GM15510 (cell line): ENCODE measurements around the gene OR2C3.

ENCODE experiments used
- POLR2A ChIP-seq: IDR thresholded peaks from 3 replicates; pipeline ENCODE4 v1.6.1; 2011; ENCODE audit warnings: borderline replicate concordance; ENCODE audit not compliant: insufficient read length; ENCODE audit errors: extremely low read depth

Gene OR2C3

DNA sequence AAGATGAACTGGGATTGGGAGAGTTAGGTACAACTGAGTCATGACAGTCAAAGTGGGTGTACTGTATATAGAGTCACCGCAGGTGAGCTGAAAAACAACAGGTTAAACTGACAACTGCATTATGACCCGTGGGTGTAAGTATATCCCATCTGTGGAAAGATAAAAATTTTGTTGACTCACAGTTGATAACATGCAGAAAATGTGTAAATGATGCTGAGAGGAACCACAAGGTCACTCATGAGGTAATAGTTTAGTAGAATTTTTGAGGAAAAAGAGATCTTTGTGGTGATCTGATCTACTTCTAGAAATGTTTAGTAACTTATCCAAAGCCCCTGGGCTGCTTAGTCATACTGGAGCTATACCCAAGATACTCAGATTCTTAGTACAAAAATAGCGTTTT, 838 bp downstream of the OR2C3 start:
- no peak for TF ChIP-seq POLR2A

DNA sequence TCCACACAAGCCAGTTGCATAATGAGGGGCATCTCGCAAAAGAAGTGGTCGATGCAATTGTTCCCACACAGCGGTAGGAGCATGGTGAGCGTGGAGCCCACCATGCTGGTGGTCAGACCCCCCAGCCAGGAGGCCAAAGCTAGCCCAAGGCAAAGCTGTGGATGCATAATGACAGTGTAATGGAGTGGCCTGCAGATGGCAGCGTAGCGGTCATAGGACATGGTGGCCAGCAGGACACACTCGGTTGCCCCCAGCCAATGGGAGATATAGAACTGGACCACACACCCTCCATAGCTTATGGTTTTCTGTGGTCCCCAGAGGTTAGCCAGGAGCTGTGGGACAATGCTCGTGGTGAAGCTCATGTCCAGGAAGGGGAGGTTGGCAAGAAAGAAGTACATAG, 4.3 kb downstream of the OR2C3 start:
- TF ChIP-seq POLR2A: no peak

DNA sequence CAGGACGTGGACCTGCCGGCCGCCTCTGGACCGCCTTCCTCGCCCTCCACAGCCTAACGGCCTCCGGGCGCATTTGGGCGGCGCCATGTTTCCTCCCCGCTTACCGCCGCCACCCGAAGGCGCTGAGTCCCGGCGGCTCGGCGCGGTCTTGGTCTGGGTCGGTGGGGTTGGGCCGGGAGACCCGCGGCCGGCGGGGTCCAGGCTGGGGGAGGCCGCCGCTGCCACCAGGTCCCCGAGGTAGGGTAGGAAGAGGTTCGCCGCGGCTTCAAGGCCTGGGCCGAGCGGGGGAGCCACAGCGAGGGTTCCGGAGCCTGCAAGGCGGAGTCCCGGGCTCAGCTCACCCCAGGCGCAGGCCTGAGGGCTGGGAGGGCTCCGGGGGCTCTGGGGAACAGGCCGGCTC, 5.5 kb downstream of the OR2C3 start:
- no peak for TF ChIP-seq POLR2A

DNA sequence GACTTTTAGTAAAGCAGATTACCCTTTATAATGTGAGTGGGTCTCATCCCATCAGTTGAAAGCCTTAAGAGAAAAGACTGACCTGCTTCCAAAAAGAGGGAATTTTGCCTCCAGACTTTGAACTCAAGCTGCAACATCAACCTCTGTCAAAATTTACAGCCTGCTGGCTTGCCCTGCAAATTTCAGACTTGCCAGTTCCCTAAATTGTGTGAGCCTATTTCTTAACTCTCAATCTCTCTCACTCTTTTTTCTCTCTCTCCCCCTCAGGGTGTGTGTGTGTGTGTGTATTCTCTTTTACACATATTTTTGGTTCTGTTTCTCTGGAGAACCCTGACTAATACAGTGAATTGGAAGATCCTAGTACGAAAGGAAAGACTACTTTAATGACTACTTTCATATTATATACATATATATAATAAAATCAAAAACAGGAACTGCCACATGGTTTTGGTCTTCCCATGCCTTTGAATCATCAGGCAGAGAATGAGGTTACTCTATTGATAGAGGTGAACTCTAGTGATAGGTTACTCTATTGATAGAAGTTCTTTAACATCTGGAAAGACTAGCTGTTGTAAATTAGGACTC, 6.4 kb downstream of the OR2C3 start:
- TF ChIP-seq POLR2A: no peak

DNA sequence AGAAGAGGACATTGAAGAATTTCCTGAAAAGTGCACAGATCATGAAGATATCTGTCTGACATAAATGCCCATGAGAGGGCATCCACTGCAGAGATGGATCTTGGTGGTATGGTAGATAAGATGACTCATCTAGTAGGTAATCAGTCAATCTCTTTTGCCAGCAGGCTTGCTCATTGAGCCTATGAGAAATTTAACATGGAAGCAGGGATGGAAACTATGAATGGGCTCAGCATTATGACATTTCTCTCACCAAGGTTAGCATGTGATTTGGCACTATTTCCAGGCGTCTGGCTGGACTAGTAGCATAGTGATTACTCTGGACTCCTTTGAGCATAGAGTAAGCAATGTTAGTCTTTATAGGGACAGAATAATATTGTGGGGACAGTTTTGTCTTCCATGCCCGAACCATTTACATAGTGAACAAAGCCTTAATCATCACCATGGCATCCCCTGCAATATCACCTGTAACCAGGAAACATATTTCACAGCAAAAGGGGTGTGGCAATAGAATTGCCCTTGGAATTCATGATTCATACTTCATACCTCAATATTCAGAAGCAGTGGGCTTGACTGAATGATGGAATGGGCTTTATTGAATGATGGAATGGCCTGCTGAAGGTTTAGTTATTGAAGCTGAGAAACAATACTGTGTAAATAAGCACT, 7.3 kb downstream of the OR2C3 start:
- TF ChIP-seq POLR2A: no peak

DNA sequence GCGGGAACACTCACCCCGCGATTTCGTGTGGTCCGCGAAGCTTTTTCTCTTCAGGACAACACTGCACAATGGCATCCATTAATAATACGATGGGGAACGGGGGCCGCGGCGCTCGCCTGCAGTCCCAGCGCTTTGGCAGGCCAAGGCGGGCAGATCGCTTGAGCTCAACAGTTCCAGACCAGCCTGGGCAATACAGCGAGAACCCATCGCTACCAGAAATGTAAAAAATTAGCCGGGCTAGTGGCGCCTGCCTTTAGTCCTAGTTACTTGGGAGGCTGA, 17.7 kb downstream of the OR2C3 start:
- TF ChIP-seq POLR2A: no peak

DNA sequence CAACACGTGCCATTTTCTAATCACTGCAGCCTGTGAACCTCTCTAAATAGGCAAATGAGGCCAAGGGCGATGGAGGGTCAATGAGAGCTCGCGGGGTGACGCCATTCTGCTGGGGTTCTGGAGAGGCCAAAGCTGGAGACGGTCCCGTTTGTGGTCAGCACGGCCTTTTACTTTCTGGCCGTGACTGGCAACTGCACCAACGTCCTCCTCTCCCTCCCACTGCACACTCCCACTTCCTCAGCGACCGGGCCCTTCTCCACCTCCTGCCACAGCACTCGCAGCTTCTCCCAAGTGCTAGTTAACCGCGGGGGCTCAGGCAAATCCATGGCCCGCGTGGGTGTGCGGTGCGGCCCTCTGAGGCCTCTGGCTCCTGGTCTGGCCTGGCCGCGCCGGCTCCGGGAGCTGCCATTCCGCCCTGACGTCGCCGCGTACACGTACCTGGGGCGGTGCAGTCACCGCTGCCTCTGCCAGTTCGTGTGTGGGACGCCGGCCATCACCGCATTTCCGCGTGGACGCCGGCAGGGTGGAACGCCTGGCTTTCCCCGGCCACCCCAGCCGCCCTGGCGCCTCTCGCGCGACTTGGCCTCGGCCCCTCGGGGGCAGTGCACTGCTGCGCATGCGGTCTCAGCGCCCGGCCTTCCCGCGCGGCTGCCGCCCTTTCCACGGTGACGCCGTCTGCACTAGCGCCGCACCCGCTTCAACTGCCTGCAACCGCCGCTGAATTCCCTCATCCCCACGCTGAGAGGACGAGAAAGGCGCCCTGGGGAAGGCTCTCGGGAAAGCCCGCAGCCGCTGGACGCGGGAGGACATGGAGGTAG, 18.2 kb downstream of the OR2C3 start:
- TF ChIP-seq POLR2A: no peak

DNA sequence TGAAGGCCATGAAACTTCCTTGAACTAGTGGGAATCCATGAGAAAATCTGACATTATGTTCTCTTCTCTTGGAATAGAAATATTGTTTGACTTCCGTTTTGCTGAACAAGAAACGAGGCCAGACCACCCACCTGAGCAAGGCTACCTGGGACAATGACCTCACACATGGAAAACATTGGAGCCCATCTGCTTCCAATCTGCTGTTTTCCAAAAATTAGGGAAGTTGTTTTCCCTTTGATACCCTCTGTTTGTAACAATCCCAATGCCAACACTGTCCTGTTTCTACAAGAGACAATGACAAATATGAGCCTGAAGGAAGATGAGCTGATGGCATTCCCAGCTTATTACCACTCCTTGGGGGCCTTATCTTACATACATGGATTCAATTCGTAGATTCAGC, 29.4 kb downstream of the OR2C3 start:
- no peak for TF ChIP-seq POLR2A

DNA sequence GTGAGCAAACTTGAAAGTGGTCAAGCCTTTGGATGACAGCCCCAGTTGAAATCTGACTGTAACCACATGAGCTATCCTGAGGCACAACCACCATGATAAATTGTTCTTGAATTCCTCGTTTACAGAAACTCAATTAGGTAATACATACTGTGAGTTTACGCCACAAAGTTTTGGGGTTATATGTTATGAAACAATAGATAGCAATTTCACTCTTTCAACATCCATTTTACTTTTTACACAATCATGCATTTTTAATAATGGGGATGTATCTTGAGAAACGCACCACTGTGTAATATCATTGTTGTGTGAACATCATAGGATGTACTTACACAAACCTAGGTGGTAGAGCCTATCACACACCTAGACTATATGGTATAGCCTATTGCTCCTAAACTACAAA, 35.4 kb downstream of the OR2C3 start:
- TF ChIP-seq POLR2A: no peak

DNA sequence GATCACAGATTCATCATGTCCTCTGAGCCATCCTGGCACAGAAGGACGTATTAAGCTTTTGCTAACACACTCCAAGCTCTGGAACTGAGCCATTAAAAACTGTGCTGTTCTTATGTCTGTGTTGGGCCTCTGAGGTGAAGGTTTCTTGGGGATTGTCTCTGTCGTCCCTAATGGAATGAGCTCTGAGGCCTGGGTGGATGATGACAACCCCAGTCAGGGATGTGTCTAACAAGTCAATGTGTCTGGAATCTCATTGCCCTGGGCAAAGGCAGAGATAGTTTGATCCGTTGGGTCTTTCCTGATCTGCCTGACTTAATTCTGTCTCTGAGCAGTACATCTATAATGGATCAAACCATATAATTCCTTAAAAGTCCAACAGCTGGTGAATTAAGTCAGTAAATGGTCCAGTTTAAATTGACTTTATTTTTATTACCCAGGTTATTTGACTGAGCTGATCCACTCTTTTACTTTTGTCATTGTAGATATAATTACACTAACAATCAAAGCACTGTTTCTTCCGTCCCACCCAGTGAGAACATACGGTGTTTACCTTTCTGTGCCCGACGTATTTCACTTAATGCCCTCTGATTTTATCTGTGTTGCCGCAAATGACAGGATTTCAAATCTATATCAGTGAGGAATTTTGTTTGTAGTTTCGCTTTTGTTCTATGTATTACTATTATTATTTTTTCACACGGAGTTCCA, 39.5 kb downstream of the OR2C3 start:
- no peak for TF ChIP-seq POLR2A

DNA sequence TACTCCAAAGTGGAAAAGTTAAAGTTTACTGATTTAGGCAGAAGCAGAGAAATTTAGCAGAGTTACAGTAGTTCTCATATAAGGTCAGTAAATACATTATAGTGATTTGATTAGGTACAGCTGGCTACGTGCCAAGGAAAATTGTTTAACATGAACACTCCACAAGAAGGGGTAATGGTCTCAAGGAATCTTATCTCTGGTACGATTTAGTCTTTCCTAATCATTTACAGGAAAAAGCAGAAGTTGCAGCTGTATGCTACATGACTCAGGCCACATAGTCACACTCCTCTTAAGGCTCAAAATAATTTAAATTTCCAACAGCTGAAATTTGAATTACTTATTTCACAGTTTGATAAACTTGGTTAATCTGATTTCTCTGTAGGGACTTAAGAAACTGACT, 41.5 kb downstream of the OR2C3 start:
- no peak for TF ChIP-seq POLR2A

DNA sequence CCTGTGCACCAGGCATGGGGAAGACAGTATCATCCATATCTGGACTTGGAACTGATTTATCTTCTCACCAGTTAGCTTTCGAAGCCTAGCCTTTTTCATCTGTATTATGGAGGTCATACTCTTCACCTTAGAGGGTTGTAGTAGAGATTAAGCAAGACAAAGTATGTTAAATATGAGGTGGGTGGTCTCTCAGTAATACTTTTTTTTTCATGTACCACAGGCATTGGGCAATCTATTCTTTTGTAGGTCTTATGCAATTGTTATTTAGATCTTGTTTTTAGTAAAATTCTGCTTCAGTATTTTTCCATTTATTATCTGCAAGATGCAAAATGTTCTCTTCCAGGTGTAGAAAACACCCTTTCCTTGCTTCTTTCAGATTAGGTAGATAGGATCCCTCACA, 43.1 kb downstream of the OR2C3 start:
- no peak for TF ChIP-seq POLR2A

DNA sequence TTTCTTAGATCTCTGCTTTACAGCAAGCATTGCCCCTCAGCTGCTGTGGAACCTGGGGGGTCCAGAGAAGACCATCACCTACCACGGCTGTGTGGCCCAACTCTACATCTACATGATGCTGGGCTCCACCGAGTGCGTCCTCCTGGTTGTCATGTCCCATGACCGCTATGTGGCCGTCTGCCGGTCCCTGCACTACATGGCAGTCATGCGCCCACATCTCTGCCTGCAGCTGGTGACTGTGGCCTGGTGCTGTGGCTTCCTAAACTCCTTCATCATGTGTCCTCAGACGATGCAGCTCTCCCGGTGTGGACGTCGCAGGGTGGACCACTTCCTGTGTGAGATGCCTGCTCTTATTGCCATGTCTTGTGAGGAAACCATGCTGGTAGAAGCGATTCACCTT, 44.9 kb downstream of the OR2C3 start:
- no peak for TF ChIP-seq POLR2A

DNA sequence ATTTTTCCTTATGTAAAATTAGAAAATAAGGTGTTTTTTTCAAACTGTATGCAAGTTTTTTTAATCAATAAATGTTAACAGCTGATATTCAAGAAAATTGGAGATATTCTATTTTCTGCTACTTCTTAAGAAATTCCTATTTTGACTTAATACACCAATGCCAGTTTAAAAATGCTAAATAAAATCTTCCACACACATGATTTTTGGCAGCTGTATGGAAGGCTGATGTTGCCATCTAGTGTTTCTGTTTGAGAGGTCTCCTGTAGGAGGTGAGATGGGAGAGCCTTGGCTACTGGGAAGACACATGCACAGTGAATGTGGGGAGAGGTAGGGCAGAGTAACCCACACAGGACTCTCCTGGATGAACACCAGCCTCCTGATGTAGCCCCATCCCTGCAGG, 49.2 kb downstream of the OR2C3 start:
- no peak for TF ChIP-seq POLR2A

DNA sequence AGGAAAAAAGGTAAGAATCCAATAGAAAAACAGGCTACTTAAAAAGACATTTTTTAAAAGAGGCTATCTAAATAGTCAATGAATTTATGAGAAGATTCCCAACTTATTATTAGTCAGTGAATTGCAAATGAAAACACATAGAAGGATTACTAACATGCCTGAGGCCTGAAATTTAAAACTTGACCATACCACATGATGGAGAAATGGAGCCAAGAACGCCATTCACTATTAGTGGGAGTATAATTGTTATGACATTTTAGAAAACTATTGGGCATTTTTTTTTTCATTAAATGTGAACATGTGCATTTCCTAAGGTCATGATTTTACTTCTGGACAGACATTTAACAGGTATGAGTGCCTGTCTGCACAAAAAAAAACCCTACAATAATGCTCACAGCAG, 53.5 kb downstream of the OR2C3 start:
- TF ChIP-seq POLR2A: no peak

DNA sequence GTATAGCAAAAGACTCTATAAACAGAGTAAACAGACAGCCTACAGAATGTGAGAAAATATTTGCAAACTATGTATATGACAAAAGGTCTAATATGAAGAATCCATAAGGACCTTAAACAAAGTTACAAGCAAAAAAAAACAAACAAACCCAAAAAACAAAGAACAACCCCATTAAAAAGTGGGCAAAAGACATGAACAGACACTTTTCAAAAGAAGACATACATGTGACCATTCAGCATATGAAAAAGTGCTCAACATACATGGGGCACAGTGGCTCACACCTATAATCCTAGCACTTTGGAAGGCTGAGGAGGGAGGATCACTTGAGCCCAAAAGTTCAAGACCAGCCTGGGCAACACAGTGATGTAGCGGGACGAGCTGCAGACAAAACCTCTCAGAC, 60.4 kb downstream of the OR2C3 start:
- no peak for TF ChIP-seq POLR2A
